Ovary (tissue), 3 donors: ENCODE data around the gene RIOX2.

Experiments
- EP300 ChIP-seq: sonication (generic); formaldehyde crosslinking; IDR thresholded peaks from one replicate; pipeline ENCODE4 v1.6.1; 2017; ENCODE audit warnings: antibody characterized with exemption
- TF ChIP-seq, protein P1 (sequence below), 3 donors: fragments of 450-650 bp in 2 of 3; fragments of 200-600 bp in 1 of 3; IDR thresholded peaks; one replicate each; pipeline versions ENCODE4 v1.5.1 to v1.8.0; 2016 to 2022; ENCODE audit warnings: antibody characterized with exemption in 3 of 3, mild to moderate bottlenecking in 1 of 3
- donor health status: DM: no; HTN: no; CAD: no.

DNA sequence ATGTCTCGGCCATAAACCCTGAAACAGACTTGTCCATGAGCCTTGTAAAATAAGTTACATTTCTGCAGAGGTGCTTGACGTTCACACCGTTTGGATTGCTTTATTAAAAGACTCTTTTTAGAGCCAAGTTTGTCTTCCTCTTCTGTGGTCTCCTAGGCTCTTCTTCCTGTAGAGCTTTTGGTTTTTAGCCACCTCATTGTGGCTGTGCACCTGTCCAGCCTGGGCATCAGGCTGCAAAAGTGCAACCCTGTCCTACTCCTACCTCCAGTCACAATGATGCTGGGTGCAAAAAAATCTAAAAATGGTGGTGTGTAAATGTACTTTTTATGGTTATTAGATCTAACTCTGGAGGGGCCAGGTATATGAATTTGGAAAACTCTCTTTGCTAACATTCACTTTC is 2.8 kb upstream of the RIOX2 start:
- TF ChIP-seq EP300: no peak
- TF ChIP-seq, protein P1, sequence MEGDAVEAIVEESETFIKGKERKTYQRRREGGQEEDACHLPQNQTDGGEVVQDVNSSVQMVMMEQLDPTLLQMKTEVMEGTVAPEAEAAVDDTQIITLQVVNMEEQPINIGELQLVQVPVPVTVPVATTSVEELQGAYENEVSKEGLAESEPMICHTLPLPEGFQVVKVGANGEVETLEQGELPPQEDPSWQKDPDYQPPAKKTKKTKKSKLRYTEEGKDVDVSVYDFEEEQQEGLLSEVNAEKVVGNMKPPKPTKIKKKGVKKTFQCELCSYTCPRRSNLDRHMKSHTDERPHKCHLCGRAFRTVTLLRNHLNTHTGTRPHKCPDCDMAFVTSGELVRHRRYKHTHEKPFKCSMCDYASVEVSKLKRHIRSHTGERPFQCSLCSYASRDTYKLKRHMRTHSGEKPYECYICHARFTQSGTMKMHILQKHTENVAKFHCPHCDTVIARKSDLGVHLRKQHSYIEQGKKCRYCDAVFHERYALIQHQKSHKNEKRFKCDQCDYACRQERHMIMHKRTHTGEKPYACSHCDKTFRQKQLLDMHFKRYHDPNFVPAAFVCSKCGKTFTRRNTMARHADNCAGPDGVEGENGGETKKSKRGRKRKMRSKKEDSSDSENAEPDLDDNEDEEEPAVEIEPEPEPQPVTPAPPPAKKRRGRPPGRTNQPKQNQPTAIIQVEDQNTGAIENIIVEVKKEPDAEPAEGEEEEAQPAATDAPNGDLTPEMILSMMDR (IDR thresholded peaks at IDR 0.05): no peak
